ENCODE data around the gene NCAPH2.
A peak's percentile ranks its signal among the peaks of the same experiment; 100 is the strongest.

NCAPH2 gene

GRCh38 chr22:50474710-50475651 lies 33.0 kb upstream of the NCAPH2 start, which contains the start of gene SBF1:
SBF1 (minus strand) TSS chr22:50475035; CDS start chr22:50474840, 195 bp downstream.
- DNase-seq (ENCODE audit: low read depth in 2 of 2) = peak; percentile 82 to 85

- no peak for DNase-seq (ENCODE audit: low read depth in 2 of 2)
These were observed 32.4 kb upstream of the NCAPH2 start for GRCh38 chr22:50475652-50476002.

GRCh38 chr22:50476868-50477267 lies 31.2 kb upstream of the NCAPH2 start:
- no peak for DNase-seq (ENCODE audit: low read depth in 2 of 2)

- DNase-seq (ENCODE audit: low read depth in 2 of 2) = no peak
These were observed 30.1 kb upstream of the NCAPH2 start for GRCh38 chr22:50477923-50478322.

GRCh38 chr22:50479721-50480120 lies 28.3 kb upstream of the NCAPH2 start:
- DNase-seq (ENCODE audit: low read depth in 2 of 2) = no peak

GRCh38 chr22:50481045-50481439 lies 27.0 kb upstream of the NCAPH2 start:
- DNase-seq (ENCODE audit: low read depth in 2 of 2) = no peak

GRCh38 chr22:50481440-50482106 lies 26.5 kb upstream of the NCAPH2 start, which contains the start of gene ADM2:
ADM2 (plus strand) TSS chr22:50481543; CDS start chr22:50481848, 305 bp downstream.
- DNase-seq (ENCODE audit: low read depth in 2 of 2) = peak; percentile 49 to 57

- DNase-seq (ENCODE audit: low read depth in 2 of 2) = no peak
These were observed 25.6 kb upstream of the NCAPH2 start for GRCh38 chr22:50482107-50483074.

GRCh38 chr22:50483106-50483505 lies 24.9 kb upstream of the NCAPH2 start:
- no peak for DNase-seq (ENCODE audit: low read depth in 2 of 2)

- DNase-seq (ENCODE audit: low read depth in 2 of 2) = no peak
These were observed 24.5 kb upstream of the NCAPH2 start for GRCh38 chr22:50483556-50483955.

GRCh38 chr22:50483977-50484853 lies 23.8 kb upstream of the NCAPH2 start:
- DNase-seq (ENCODE audit: low read depth in 2 of 2) = no peak

- no peak for DNase-seq (ENCODE audit: low read depth in 2 of 2)
These were observed 22.5 kb upstream of the NCAPH2 start for GRCh38 chr22:50485221-50486131.

- no peak for DNase-seq (ENCODE audit: low read depth in 2 of 2)
These were observed 21.3 kb upstream of the NCAPH2 start, which contains the start of gene MIOX for GRCh38 chr22:50486561-50487289. MIOX (plus strand) TSS chr22:50486859; CDS start chr22:50486898, 39 bp downstream.

- DNase-seq (ENCODE audit: low read depth in 2 of 2) = no peak
These were observed 20.6 kb upstream of the NCAPH2 start for GRCh38 chr22:50487290-50488005.

GRCh38 chr22:50488006-50488677 lies 19.9 kb upstream of the NCAPH2 start:
- no peak for DNase-seq (ENCODE audit: low read depth in 2 of 2)

- no peak for DNase-seq (ENCODE audit: low read depth in 2 of 2)
These were observed 19.1 kb upstream of the NCAPH2 start for GRCh38 chr22:50488886-50489285.
